SK-N-DZ (cell line): ENCODE results near the gene DBP. TPM values are rescaled to one million over a fixed set of nuclear protein-coding genes. Genes with fewer than 3 reads are reported as not detected.
"Not testable (repeated sequence)": the region's sequence is repeated elsewhere in the genome, so short reads cannot be mapped to it uniquely, and the experiment has no call there.

Source experiments
- DNase-seq: peaks from one replicate; pipeline ENCODE4 v3.0.0-alpha.2; 2015; ENCODE audit warnings: low spot score
- polyA plus RNA-seq, 2 experiments: library from polyadenylated mRNA; depleted of rRNA; stranded (reverse); fragments of >200 nt; gene quantifications; 2 replicates each; pipeline ENCODE4 v1.2.3, GENCODE V29; 2014

DBP gene, protein sequence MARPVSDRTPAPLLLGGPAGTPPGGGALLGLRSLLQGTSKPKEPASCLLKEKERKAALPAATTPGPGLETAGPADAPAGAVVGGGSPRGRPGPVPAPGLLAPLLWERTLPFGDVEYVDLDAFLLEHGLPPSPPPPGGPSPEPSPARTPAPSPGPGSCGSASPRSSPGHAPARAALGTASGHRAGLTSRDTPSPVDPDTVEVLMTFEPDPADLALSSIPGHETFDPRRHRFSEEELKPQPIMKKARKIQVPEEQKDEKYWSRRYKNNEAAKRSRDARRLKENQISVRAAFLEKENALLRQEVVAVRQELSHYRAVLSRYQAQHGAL
- 13.1 and 18.3 TPM in 2 replicates for polyA plus RNA-seq (2014; cell fraction: cytosol; rRNA removed)
- polyA plus RNA-seq (2014; cell fraction: nucleus; rRNA removed), result 7.2 and 8.8 TPM in 2 replicates

DNA sequence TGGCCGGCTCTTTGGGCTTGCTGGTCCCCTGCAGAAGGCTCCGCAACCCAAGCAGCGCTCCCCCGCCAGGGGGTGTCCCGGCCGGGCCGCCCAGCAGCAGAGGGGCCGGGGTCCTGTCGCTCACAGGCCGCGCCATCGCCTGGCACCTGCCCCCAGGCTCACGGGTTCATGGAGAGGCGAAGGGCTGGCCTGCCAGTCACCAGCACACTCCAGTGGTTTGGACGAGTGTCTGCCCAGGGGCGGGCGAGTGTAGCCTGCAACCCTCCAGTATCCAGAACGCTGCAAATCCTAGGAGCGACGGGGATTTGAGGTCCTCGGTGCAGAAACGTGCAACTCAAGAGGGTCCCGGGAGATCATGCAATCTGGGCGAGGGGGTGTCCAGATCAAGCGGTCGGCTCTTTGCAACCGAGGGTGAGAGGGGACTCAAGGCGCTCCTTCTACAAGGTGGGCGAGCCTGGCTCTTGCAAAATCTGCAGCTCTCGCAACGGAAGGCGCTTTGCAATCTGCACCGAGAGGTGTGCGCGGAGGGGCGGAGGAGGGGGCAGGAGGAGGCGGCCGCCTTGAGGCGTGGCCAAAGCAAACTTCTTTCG, at the start of gene DBP:
TSS of gene DBP (minus strand) at position 521 of the 590 bp plus-strand sequence. CDS start at position 136, 385 bp downstream.
- no peak for DNase-seq

GRCh38 chr19:48686637-48687036, 49.5 kb upstream of the DBP start:
- DNase-seq, result not testable (repeated sequence)

- no peak for DNase-seq
Observed at GRCh38 chr19:48686088-48686487, 48.9 kb upstream of the DBP start.

DNA sequence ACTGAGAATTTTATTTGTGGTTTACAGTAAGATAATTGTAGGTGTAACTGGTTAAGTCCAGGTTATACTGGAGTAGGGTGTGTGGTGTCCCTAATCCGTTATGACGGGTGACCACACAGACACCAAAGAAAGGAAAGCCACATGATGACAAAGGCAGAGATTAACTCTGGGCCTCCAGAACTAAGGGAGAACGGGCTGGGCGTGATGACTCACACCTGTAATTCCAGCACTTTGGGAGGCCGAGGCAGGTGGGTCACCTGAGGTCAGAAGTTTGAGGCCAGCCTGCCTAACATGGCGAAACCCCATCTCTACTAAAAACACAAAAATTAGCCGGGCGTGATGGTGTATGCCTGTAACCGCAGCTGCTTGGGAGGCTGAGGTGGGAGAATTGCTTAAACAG, 48.4 kb upstream of the DBP start:
- DNase-seq, result no peak

GRCh38 chr19:48683349-48683748, 46.2 kb upstream of the DBP start:
- DNase-seq, result peak; percentile 49

DNA sequence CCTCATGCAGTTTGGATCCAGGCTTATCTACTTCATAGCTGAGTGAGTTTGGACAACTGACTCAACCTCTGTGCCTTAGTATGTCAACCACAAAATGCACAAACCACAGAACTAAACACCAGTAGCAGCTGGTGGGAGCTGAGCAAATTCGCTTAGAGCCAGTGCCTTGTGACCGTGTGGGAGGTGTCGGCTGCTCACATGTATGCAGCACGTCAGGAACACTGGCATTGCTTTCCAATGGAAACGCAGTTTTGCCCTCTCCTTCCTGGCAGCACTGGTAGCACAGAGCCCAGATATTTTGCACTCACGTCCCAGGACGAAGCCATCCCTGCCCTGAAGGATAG, 43.9 kb upstream of the DBP start:
- no peak for DNase-seq

- DNase-seq, result no peak
Observed at GRCh38 chr19:48680436-48681126, 43.4 kb upstream of the DBP start.

GRCh38 chr19:48680006-48680405, 42.8 kb upstream of the DBP start:
- DNase-seq, result not testable (repeated sequence)

DNA sequence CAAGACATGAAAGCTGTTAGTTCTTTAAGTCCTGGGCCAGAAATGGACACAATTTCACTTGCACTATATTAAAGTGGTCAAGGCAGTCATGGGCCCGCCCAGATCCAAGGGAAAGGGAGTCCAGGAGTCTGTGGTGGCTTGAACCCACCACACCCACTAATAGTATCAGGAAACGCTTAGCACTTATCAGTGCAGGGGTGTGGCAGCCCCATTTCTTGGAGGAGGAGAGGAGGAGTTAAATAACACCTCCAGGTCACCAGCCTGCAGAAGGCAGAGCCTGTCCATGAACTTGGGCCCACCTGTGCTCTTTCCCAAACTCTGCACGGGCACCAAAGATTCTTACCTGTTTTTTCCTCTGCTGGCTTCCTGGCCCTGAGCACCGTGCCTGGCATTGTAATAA, 41.0 kb upstream of the DBP start:
- no peak for DNase-seq

DNA sequence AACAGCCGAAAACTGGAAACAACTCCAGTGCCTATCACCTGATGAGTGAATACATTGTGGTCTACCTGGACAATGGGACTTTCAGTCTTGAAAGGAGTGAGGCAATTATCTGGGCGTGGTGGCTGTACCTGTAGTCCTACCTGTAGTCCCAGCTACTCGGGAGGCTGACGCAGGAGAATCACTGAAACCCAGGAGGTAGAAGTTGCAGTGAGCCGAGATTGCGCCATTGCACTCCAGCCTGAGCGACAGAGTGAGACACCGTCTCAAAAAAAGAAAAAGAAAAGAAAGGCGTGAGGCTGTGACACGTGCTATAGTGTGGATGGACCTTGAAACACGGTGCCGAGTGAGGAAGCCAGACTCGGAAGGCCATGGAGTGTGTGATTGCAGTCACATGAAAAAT, 39.7 kb upstream of the DBP start:
- no peak for DNase-seq

- DNase-seq, result no peak
Observed at GRCh38 chr19:48676487-48676886, 39.3 kb upstream of the DBP start.

GRCh38 chr19:48674921-48675824, 38.0 kb upstream of the DBP start:
- DNase-seq, result peak; percentile 78

GRCh38 chr19:48674216-48674809, 37.1 kb upstream of the DBP start:
- no peak for DNase-seq

DNA sequence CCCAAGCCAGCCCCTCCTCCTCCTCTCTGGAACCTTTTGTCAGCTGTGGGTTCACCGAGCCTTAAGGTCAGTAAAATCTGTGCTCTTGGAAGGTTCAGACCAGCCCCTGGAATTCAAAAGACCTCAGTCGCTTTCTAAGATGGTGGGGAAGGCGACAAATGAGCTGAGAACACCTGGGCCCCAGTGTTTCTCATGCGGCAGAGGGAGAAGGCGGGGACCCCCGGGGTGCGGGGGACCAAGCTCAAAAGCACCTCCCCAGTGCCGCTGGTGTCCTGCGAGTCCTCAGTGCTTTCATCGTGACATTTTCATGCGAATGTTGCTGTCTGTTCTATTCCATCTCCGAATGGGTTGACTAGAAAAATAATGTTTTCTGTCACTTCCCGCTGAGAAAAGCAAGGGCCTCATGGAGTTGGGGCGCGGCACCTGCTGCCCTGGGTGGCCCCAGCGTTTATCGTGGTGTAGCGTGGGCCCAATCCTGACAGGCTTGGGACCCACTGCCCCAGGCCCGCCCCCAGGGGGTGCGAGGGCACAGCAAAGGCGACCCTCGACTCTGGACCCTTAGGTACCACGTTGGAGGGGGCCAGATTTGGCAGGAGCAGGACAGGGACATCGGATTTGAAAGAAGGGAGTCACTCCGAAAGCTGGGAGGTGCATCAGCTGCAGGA, 36.4 kb upstream of the DBP start:
- no peak for DNase-seq

- no peak for DNase-seq
Observed at GRCh38 chr19:48672994-48673393, 35.8 kb upstream of the DBP start, which contains the start of gene NTN5. Gene NTN5, minus strand, starts transcription at chr19:48673017. Its CDS starts 2,031 bp downstream, at chr19:48670986.

GRCh38 chr19:48671446-48671995, 34.3 kb upstream of the DBP start:
- DNase-seq, result no peak

GRCh38 chr19:48670699-48671445, 33.7 kb upstream of the DBP start:
- no peak for DNase-seq

DNA sequence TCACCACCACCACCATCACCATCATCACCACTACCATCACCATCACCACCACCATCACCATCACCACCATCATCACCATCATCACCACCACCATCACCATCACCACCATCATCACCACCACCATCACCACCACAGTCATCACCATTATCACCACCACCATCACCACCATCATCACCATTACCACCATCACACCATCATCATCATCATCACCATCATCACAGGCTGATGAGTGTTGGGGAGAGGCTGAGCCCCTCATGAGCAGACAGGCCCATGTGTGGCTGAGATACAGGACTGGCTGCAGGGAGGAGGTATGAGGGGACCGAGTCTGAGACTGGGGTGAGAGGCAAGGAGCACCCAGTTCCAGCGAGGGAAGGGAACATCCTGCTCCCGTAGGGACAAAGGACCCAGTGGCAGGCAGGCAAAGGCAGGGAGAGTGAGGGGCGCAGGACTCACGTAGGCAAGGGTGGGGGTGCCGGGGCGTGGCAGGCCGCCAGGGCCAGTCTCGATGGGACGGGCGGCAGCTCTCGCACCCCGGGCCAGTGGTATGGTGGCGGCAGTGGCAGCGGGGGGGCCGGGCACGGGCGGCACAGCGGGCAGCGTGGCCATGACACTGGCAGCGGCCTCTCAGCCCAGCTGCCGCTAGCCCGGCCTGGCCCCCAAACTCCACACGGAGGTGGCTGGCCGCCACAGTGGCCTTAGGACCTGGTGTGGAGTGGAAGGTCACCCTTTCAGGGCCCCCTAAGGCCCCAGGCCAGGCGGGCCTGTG, 32.9 kb upstream of the DBP start:
- no peak for DNase-seq

DNA sequence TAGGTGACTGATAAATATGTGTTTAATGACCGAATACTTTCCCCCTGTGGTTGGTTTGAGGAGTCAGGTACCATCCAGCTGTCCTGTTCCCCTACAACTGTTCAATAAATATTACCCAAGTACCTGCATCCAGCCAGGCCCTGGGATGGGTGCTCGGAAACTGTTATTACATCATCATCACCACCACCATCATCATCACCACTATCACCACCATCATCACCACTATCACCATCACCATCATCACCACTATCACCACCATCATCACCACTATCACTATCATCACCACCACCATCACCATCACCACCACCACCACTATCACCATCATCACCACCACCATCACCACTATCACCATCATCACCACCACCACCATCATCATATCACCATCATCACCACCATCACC, 31.6 kb upstream of the DBP start:
- DNase-seq, result no peak
